Epithelial cell of proximal tubule (primary cell): ENCODE results near the gene CXorf66. TPM values are rescaled to one million over a fixed set of nuclear protein-coding genes. Genes with fewer than 3 reads are reported as not detected.
"Not testable (repeated sequence)": the region's sequence is repeated elsewhere in the genome, so short reads cannot be mapped to it uniquely, and the experiment has no call there.

Experiments used
- DNase-seq: peaks from one replicate; pipeline ENCODE4 v3.0.0-alpha.2; 2011; ENCODE audit warnings: low read depth
- H3K4me3 ChIP-seq: 2 replicates; pipeline ENCODE4 v1.5.1; 2011; ENCODE audit warnings: low read depth, mild to moderate bottlenecking, low read length
- CTCF ChIP-seq: conservative IDR thresholded peaks from 2 replicates; pipeline ENCODE4 v1.5.1; 2012; ENCODE audit warnings: low read depth, mild to moderate bottlenecking, low read length
- total RNA-seq: library from RNA; depleted of rRNA; stranded (reverse); fragments of >200 nt; gene quantifications from 2 replicates; pipeline ENCODE4 v1.2.3, GENCODE V29; 2015

The CXorf66 gene
- total RNA-seq, 1 donor from 2014 or later = not detected

DNA sequence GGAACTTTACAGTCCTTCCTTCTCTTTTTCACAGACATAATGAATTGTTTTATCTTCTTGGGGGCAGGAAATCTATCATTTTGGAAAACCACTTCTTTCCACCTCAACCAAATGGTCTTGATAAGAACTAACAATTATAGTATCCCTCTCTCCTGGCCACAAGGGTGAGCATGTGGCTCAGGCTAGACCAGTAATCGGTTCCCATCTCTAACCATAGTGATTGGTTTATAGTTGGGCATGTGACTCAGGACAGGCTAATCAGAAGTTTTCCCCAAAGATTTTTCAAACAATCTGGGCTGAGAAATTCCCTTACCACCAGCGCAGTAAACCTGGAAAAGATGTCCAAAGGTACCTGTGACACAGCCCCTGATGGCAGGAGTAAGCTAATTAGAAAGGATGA is 4.0 kb upstream of the CXorf66 start:
- no peak for DNase-seq
- H3K4me3 ChIP-seq = no peak overlapping the region
- TF ChIP-seq CTCF = no peak

- no peak for TF ChIP-seq CTCF
- DNase-seq = no peak
- H3K4me3 ChIP-seq = no peak overlapping the region
Measured at GRCh38 chrX:139967750-139968149, 2.4 kb upstream of the CXorf66 start.

- H3K4me3 ChIP-seq = no peak overlapping the region
- peak; percentile 41 for TF ChIP-seq CTCF
- no peak for DNase-seq
Measured at GRCh38 chrX:139967300-139967699, 2.0 kb upstream of the CXorf66 start.

GRCh38 chrX:139966159-139966558 is 838 bp upstream of the CXorf66 start:
- DNase-seq, H3K4me3 ChIP-seq: not testable (repeated sequence)

- H3K4me3 ChIP-seq, DNase-seq: not testable (repeated sequence)
Measured at GRCh38 chrX:139961091-139961490, 4.2 kb downstream of the CXorf66 start.

- DNase-seq = no peak
- TF ChIP-seq CTCF = peak; percentile 22
- H3K4me3 ChIP-seq = no peak overlapping the region
Measured at GRCh38 chrX:139949703-139950102, 15.6 kb downstream of the CXorf66 start.

DNA sequence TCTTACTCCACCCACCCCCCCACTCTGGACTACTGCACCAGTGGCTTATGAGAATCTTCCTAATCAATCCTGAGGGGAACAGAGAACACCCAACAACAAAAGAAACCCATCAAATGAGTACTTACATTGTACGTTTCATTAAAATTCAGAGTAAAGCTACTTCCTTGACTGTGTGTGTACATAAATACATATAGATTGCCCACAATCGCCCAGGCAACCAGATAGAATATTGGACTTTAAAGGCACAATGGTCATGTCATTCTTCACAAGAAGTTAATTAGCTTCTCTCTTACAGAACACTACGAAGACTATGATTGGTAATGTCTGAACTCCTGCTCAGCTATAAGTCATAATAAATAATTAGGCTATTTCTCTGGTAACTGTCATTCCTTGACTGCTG is 20.2 kb downstream of the CXorf66 start:
- H3K4me3 ChIP-seq = no peak overlapping the region
- no peak for TF ChIP-seq CTCF
- no peak for DNase-seq

- H3K4me3 ChIP-seq = no peak overlapping the region
- TF ChIP-seq CTCF = peak; percentile 28
- DNase-seq = no peak
Measured at GRCh38 chrX:139936259-139936658, 29.1 kb downstream of the CXorf66 start.
